GM11168 (cell line): ENCODE results near the gene ZRSR2.

Experiments used
- in situ Hi-C: fragments of 300-500 bp; cut with MboI; formaldehyde crosslinking; loops from one replicate; pipeline ENCODE4 v1.12.0; 2022; ENCODE audit warnings: low sequenced_read_pairs; ENCODE audit not compliant: unreplicated experiment

The ZRSR2 gene

GRCh38 chrX:15843960-15844359 is 53.7 kb downstream of the ZRSR2 start:
- in situ Hi-C loops = no loop called here

GRCh38 chrX:15848576-15848975 is 58.3 kb downstream of the ZRSR2 start:
- in situ Hi-C loops = no loop called here

GRCh38 chrX:15849555-15849954 is 59.3 kb downstream of the ZRSR2 start:
- in situ Hi-C loops = no loop called here

GRCh38 chrX:15853586-15854079 is 63.3 kb downstream of the ZRSR2 start:
- in situ Hi-C loops = no loop called here

GRCh38 chrX:15854080-15854655 is 63.9 kb downstream of the ZRSR2 start:
- in situ Hi-C loops = no loop called here

GRCh38 chrX:15854712-15855567 is 64.7 kb downstream of the ZRSR2 start, which contains the start of gene AP1S2:
Gene AP1S2 (minus strand): TSS chrX:15854813. CDS start chrX:15852524, 2,289 bp downstream.
- in situ Hi-C loops = no loop called here

GRCh38 chrX:15855568-15856221 is 65.4 kb downstream of the ZRSR2 start:
- in situ Hi-C loops = no loop called here

- in situ Hi-C loops = no loop called here
These were observed 65.9 kb downstream of the ZRSR2 start for GRCh38 chrX:15856222-15856587.

GRCh38 chrX:15856636-15857035 is 66.4 kb downstream of the ZRSR2 start:
- in situ Hi-C loops = no loop called here

GRCh38 chrX:15858051-15858450 is 67.8 kb downstream of the ZRSR2 start:
- in situ Hi-C loops = no loop called here

- in situ Hi-C loops = no loop called here
These were observed 70.6 kb downstream of the ZRSR2 start for GRCh38 chrX:15860921-15861320.

- in situ Hi-C loops = no loop called here
These were observed 73.7 kb downstream of the ZRSR2 start for GRCh38 chrX:15864023-15864422.

GRCh38 chrX:15864629-15865028 is 74.3 kb downstream of the ZRSR2 start:
- in situ Hi-C loops = no loop called here

- in situ Hi-C loops = no loop called here
These were observed 75.9 kb downstream of the ZRSR2 start for GRCh38 chrX:15866147-15866546.

GRCh38 chrX:15869695-15870094 is 79.4 kb downstream of the ZRSR2 start:
- in situ Hi-C loops = no loop called here

- in situ Hi-C loops = no loop called here
These were observed 80.0 kb downstream of the ZRSR2 start for GRCh38 chrX:15870310-15870709.
